Endothelial cell of umbilical vein (primary cell): ENCODE results near the gene CPNE1. TPM values are rescaled to one million over a fixed set of nuclear protein-coding genes. Genes with fewer than 3 reads are reported as not detected.

Experiments used
- BruUV-seq: library from RNA; stranded (reverse); fragments of 400-500 nt; replicated peaks from 2 replicates; lab custom pipeline; 2021; lab: Mats Ljungman, UMichigan
- CTCF ChIA-PET: fragments of 300-600, 350-600 bp; sonication (Branson Sonifier 250); formaldehyde crosslinking; loops from one replicate; lab custom pipeline; 2021; ENCODE audit warnings: antibody characterized with exemption, inconsistent platforms; lab: Charles Lee
- POLR2A ChIA-PET: fragments of 300-600, 350-600 bp; sonication (Branson Sonifier 250); formaldehyde crosslinking; loops from one replicate; lab custom pipeline; 2021; ENCODE audit warnings: antibody characterized with exemption, inconsistent platforms; lab: Charles Lee
- DNase-seq: peaks from one replicate; pipeline ENCODE4 v3.0.0-alpha.2; 2011; ENCODE audit warnings: low read depth, low spot score
- FAIRE-seq: peaks from 2 replicates; lab custom pipeline; 2011; peaks lifted over from hg19 to GRCh38; lab: Jason Lieb, UNC
- H2AFZ ChIP-seq: 2 replicates; pipeline ENCODE4 v1.6.0; 2012; ENCODE audit warnings: low read depth, low read length, control low read depth, inconsistent platforms
- H3K27ac ChIP-seq: 2 replicates; pipeline ENCODE4 v1.5.1; 2011; ENCODE audit warnings: low read depth, mild to moderate bottlenecking, control low read depth, low read length, moderate library complexity; ENCODE audit not compliant: insufficient read depth
- H3K27me3 ChIP-seq, 2 experiments: 2 replicates each; pipeline versions ENCODE4 v1.6.0 to v1.6.1; 2011; ENCODE audit warnings: low read length in 2 of 2, mixed read lengths in 1 of 2; ENCODE audit not compliant: control insufficient read depth in 2 of 2, insufficient read depth in 2 of 2
- H3K36me3 ChIP-seq, 2 experiments: 2 replicates in 1 of 2; 3 replicates in 1 of 2; pipeline ENCODE4 v1.5.1; 2011; ENCODE audit warnings: low read length in 2 of 2, mild to moderate bottlenecking in 1 of 2, moderate library complexity in 1 of 2; ENCODE audit not compliant: control insufficient read depth in 2 of 2, insufficient read depth in 2 of 2; ENCODE audit errors: extremely low read depth in 1 of 2
- H3K4me1 ChIP-seq: 3 replicates; pipeline ENCODE4 v1.5.1; 2011; ENCODE audit warnings: mild to moderate bottlenecking, low read length; ENCODE audit not compliant: control insufficient read depth, insufficient read depth; ENCODE audit errors: extremely low read depth
- H3K4me2 ChIP-seq: 2 replicates; pipeline ENCODE4 v1.6.1; 2011; ENCODE audit warnings: low read length, control low read depth, mixed read lengths; ENCODE audit not compliant: insufficient read depth
- H3K4me3 ChIP-seq, 3 experiments: fragments of 200-600 bp in 1 of 3; sonication (generic), shearing (Covaris generic) in 1 of 3; replicated peaks in 1 of 3; 2 replicates each; pipeline ENCODE4 v1.5.1; 2011 to 2016; ENCODE audit warnings: control low read depth in 3 of 3, low read length in 3 of 3, mild to moderate bottlenecking in 2 of 3, inconsistent platforms in 1 of 3, low read depth in 1 of 3, moderate library complexity in 1 of 3; ENCODE audit not compliant: insufficient read depth in 1 of 3
- H3K79me2 ChIP-seq: 2 replicates; pipeline ENCODE4 v1.6.0; 2012; ENCODE audit warnings: low read length, inconsistent platforms; ENCODE audit not compliant: control insufficient read depth, insufficient read depth
- H3K9ac ChIP-seq: replicated peaks from 2 replicates; pipeline ENCODE3; 2011; ENCODE audit warnings: low read length, control low read depth; ENCODE audit not compliant: insufficient read depth; ENCODE audit errors: extremely low read depth
- H3K9me1 ChIP-seq: replicated peaks from 3 replicates; pipeline ENCODE4 v1.6.0; 2011; ENCODE audit warnings: mild to moderate bottlenecking, low read length; ENCODE audit not compliant: control insufficient read depth, insufficient read depth; ENCODE audit errors: extremely low read depth
- H3K9me3 ChIP-seq: replicated peaks from 2 replicates; pipeline ENCODE4 v1.5.1; 2012; ENCODE audit warnings: low read length, inconsistent platforms; ENCODE audit not compliant: control insufficient read depth, insufficient read depth
- H4K20me1 ChIP-seq: replicated peaks from 2 replicates; pipeline ENCODE3; 2011; ENCODE audit warnings: mild to moderate bottlenecking, low read length; ENCODE audit not compliant: control insufficient read depth, insufficient read depth; ENCODE audit errors: extremely low read depth
- JUN ChIP-seq: IDR thresholded peaks from 2 replicates; pipeline ENCODE4 v1.6.1; 2011; ENCODE audit warnings: borderline replicate concordance, low read depth; ENCODE audit not compliant: insufficient read length, insufficient read depth
- MYC ChIP-seq: IDR thresholded peaks from one replicate; pipeline ENCODE4 v1.6.1; 2011; ENCODE audit warnings: mild to moderate bottlenecking, low read depth, low read length
- POLR2A ChIP-seq: IDR thresholded peaks from 2 replicates; pipeline ENCODE4 v1.6.1; 2012; ENCODE audit warnings: low read depth, mild to moderate bottlenecking, control low read depth, low read length
- POLR2AphosphoS5 ChIP-seq: IDR thresholded peaks from 2 replicates; pipeline ENCODE4 v1.6.1; 2012; ENCODE audit warnings: low read depth, mild to moderate bottlenecking, control low read depth, low read length, moderate library complexity; ENCODE audit not compliant: insufficient read depth
- dilution Hi-C: fragments of 300-500 bp; cut with MboI; formaldehyde crosslinking; loops from one replicate; pipeline ENCODE4 v1.15.0; 2019; ENCODE audit warnings: low sequenced_read_pairs; ENCODE audit not compliant: extremely low pct_ligation_motif_present
- intact Hi-C: fragments of 100-400 bp; cut with micrococcal nuclease; formaldehyde crosslinking; loops from one replicate; pipeline ENCODE4 v1.10.0; 2022
- polyA plus RNA-seq, 4 experiments: library from polyadenylated mRNA; depleted of rRNA in 3 of 4; stranded (reverse) in 3 of 4; unstranded in 1 of 4; fragments of >200 nt; gene quantifications; 2 replicates each; pipeline versions ENCODE4 v1.2.1 to v1.2.3, GENCODE V29; 2011 to 2012; ENCODE audit warnings: missing spikeins in 1 of 4
- total RNA-seq: library from RNA; stranded (reverse); gene quantifications from 2 replicates; pipeline ENCODE4 v1.2.3, GENCODE V29; 2021
- TF ChIP-seq, protein P1 (sequence below), 2 donors: IDR thresholded peaks; 1 replicate in 1 of 2; 2 replicates in 1 of 2; pipeline ENCODE4 v1.5.1; 2011; ENCODE audit warnings: low read length in 2 of 2, mild to moderate bottlenecking in 2 of 2, moderate library complexity in 2 of 2, control low read depth in 1 of 2, inconsistent platforms in 1 of 2, low read depth in 1 of 2; ENCODE audit not compliant: insufficient read depth in 1 of 2; ENCODE audit errors: extremely low read depth in 1 of 2

The CPNE1 gene
- total and polyA plus RNA-seq, 2 donors (not counting 3 experiments of a cell fraction or from before 2014, with no cell fraction given) = 244 to 316 TPM

DNA sequence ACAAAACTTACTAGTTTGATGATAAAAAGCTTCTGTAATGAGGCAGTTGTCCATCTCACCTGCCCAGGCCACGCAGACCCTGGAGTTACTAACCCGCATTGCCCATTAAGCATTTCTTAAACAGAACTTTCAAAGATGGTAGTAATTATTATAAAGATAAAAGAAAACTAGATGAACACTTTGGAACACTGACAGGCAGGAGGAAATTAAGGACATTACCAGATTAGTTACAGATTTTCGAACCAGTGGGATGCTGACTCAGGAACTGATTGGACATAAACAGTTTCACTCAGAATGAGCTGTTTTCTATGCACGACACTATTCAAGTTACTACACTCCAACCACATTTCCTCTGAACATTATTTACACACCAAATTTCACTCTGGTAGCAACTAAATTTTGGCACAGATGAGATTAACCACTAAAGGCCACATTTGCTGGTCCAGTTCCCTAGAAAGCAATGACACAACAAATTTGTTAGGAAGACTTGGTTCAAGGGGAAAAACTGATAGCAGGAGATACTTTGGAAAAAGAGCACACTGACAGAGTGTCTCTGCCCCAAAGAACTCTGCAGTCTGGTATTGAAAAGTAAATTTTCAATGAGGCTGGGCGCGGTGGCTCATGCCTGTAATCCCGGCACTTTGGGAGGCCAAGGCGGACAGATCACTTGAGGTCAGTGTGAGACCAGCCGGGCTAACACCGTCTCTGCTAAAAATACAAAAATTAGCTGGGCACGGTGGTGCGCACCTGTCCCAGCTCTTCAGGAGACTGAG is 37.5 kb upstream of the CPNE1 start:
- intact Hi-C loops (no loop called here), dilution Hi-C loops (no loop called here)
- Histone ChIP-seq H3K27me3 (no peaks in the 10 kb centered on the region), H3K79me2 (peaks cover 13% of the 10 kb centered on the region), H3K4me3 (no peak overlapping the region), H3K4me2 (no peak overlapping the region), H4K20me1 (peaks cover 5% of the 10 kb centered on the region), H3K9me1 (no peaks in the 10 kb centered on the region), H2AFZ (no peak overlapping the region), H3K36me3 (peaks cover 16 to 25% of the 10 kb centered on the region in 2 experiments), H3K9ac (no peak overlapping the region), H3K4me1 (peaks cover 17% of the 10 kb centered on the region), H3K27ac (no peak overlapping the region), H3K9me3 (no peaks in the 10 kb centered on the region)
- no TSS peak for BruUV-seq
- TF ChIP-seq POLR2AphosphoS5 = peak; percentile 3
- TF ChIP-seq, protein P1, sequence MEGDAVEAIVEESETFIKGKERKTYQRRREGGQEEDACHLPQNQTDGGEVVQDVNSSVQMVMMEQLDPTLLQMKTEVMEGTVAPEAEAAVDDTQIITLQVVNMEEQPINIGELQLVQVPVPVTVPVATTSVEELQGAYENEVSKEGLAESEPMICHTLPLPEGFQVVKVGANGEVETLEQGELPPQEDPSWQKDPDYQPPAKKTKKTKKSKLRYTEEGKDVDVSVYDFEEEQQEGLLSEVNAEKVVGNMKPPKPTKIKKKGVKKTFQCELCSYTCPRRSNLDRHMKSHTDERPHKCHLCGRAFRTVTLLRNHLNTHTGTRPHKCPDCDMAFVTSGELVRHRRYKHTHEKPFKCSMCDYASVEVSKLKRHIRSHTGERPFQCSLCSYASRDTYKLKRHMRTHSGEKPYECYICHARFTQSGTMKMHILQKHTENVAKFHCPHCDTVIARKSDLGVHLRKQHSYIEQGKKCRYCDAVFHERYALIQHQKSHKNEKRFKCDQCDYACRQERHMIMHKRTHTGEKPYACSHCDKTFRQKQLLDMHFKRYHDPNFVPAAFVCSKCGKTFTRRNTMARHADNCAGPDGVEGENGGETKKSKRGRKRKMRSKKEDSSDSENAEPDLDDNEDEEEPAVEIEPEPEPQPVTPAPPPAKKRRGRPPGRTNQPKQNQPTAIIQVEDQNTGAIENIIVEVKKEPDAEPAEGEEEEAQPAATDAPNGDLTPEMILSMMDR (IDR thresholded peaks at IDR 0.05; ENCODE audit: extremely low read depth in 1 of 2, insufficient read depth in 1 of 2, low read depth in 1 of 2, low read length in 2 of 2) = no peak
- no peak for DNase-seq
- CTCF ChIA-PET = interaction anchor here (1.0 to 1.3 kb wide), 2 partner anchors 9 to 252 kb away, joined by 3 read pairs; partner anchors contain the start of gene SCAND1
- POLR2A ChIA-PET = interaction anchor here (0.8 kb wide), 1 partner anchor 23 kb away, joined by 3 read pairs; no protein-coding TSS in a partner anchor
- no peak for FAIRE-seq

DNA sequence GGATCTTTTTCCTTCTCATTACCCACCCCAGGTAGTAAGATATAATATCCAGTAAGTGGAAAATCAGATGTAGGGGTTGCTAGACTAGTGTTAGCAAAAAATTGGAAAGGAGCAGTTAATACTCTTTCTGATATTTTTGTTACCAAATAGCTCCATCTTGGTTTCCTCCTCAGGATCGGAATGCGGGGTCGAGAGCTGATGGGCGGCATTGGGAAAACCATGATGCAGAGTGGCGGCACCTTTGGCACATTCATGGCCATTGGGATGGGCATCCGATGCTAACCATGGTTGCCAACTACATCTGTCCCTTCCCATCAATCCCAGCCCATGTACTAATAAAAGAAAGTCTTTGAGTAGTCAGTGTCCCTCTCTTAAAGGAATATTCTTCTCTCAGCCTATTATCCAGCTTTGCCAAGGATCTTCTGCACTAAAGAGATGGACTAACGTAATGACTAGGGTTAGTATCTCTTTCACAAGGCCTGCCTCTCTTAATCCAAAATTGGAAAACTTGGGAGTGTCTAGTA is 36.0 kb upstream of the CPNE1 start:
- ChIA-PET CTCF (interaction anchor here (1.2 kb wide), 2 partner anchors 99 to 254 kb away, joined by 3 read pairs; partner anchors contain the start of gene SCAND1), POLR2A (no interaction called here)
- H2AFZ ChIP-seq = no peak overlapping the region
- TF ChIP-seq JUN = no peak
- no peak for TF ChIP-seq POLR2A
- TF ChIP-seq MYC = no peak
- peaks cover 16 to 18% of the 10 kb centered on the region in 2 experiments for H3K36me3 ChIP-seq
- DNase-seq (no peak), FAIRE-seq (no peak)
- peak overlapping the region in 1 of 3 experiments; percentile 87 for H3K4me3 ChIP-seq
- no peaks in the 10 kb centered on the region for H3K9me3 ChIP-seq
- BruUV-seq = no TSS peak
- H3K27me3 ChIP-seq = no peaks in the 10 kb centered on the region
- peaks cover 17% of the 10 kb centered on the region for H3K4me1 ChIP-seq
- H3K9ac ChIP-seq = no peak overlapping the region
- H4K20me1 ChIP-seq = peaks cover 5% of the 10 kb centered on the region
- H3K9me1 ChIP-seq = no peaks in the 10 kb centered on the region
- dilution Hi-C loops = no loop called here
- H3K4me2 ChIP-seq = peak overlapping the region; percentile 84
- H3K27ac ChIP-seq = no peak overlapping the region
- intact Hi-C loops = no loop called here
- peaks cover 13% of the 10 kb centered on the region for H3K79me2 ChIP-seq
